Coronary artery (tissue), 2 donors: ENCODE data around the gene TCF21.
"Not testable (repeated sequence)": the region's sequence is repeated elsewhere in the genome, so short reads cannot be mapped to it uniquely, and the experiment has no call there.

Source experiments
- DNase-seq: peaks from one replicate; pipeline ENCODE4 v3.0.0-alpha.2; 2017; ENCODE audit warnings: low spot score
- H3K27ac ChIP-seq, 2 donors: fragments of 200-600 bp; sonication (generic); one replicate each; pipeline ENCODE4 v1.5.1; 2016 to 2019
- H3K4me3 ChIP-seq: fragments of 200-600 bp; sonication (generic); 2 replicates; pipeline ENCODE4 v1.5.1; 2016; ENCODE audit warnings: mild to moderate bottlenecking, moderate library complexity
- TF ChIP-seq, protein P1 (sequence below): fragments of 200-600 bp; sonication (generic); IDR thresholded peaks from one replicate; pipeline ENCODE4 v1.5.1; 2019; ENCODE audit warnings: antibody characterized with exemption

The TCF21 gene

DNA sequence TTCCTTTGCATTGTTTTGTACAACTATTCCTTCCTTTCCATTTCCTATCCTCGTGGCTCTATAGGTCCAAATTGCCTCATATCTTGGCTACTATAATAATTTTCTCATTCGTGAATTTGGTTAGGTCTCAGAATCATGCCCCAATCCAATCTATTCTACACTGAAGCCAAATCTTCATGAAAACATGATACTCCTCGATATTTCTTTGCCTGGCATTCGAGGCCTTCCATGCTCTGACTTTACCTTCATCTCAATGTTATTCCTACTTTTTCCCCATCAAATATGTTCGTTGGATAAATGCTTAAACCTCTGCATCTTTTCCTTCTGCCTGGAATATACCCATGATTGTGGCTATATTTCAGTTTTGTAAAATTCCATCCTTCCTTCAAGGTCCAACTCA lies 30.4 kb downstream of the TCF21 start:
- no peak overlapping the region for H3K27ac ChIP-seq

DNA sequence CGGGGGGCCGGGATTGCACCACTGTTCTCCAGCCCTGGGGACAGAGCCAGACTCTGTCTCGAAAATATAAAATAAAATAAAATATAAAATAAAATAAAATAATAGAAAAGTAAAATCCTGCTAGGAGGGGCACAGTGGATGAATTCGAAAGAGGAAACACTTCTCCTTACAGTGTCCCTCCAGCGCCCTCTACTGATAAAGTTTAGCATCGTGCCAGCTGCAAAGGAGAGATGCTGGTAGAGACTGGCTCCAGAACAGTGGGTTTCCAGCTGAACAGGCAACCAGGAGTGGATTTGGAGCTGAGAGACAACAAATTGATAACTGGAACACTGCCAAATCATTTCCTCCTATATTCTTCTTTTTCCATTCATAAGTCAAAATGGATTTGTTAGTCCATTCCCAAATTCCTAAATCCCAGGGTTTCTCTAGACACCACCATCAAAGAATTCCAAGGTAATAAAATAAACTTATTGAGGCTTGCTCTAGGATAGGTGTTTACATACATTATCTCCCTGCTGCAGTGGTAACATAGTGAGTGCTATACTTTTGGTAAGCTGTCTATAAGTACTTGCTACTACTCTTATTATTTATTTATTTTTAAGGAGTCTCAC lies 32.4 kb downstream of the TCF21 start:
- DNase-seq, result no peak
- TF ChIP-seq, protein P1, sequence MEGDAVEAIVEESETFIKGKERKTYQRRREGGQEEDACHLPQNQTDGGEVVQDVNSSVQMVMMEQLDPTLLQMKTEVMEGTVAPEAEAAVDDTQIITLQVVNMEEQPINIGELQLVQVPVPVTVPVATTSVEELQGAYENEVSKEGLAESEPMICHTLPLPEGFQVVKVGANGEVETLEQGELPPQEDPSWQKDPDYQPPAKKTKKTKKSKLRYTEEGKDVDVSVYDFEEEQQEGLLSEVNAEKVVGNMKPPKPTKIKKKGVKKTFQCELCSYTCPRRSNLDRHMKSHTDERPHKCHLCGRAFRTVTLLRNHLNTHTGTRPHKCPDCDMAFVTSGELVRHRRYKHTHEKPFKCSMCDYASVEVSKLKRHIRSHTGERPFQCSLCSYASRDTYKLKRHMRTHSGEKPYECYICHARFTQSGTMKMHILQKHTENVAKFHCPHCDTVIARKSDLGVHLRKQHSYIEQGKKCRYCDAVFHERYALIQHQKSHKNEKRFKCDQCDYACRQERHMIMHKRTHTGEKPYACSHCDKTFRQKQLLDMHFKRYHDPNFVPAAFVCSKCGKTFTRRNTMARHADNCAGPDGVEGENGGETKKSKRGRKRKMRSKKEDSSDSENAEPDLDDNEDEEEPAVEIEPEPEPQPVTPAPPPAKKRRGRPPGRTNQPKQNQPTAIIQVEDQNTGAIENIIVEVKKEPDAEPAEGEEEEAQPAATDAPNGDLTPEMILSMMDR, result peak; percentile 81
- peak overlapping the region; percentile 35 for H3K4me3 ChIP-seq
- H3K27ac ChIP-seq, result no peak overlapping the region

More for the DNA sequence above, 30.4 kb downstream of the TCF21 start:
- no peak overlapping the region for H3K4me3 ChIP-seq
- TF ChIP-seq, protein P1, result no peak
- DNase-seq, result no peak

DNA sequence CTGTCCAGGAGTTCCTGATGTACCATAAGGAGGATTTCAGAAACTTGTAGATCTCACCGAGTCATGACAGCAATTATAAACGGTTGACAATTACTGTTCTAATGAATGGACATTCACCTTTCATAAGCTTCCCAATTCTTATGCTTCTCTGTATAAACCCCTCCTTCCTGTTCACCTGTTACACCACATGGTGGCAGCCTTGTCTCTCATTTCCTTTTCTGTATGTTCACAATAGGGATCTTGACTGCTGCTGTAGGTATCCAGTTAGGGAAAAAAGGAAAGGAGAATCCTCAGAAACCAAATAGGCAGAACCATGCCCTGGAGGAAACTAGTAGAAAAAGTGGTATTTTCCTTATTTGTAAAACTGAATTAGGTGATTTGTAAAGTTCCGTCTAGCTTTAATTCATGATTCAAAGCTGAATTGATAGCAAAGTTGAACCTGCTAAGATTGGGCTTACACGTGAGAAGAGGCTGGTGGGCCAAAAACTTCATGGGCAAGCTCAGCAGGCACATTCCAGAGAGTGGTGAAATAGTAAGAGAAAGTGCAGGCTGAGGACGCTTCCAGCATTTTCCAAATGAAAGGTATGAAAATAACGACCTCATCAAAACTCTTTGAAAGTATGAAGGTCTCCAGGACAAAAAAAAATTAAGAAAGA lies 35.2 kb downstream of the TCF21 start:
- Histone ChIP-seq H3K27ac (no peak overlapping the region), H3K4me3 (no peak overlapping the region)
- TF ChIP-seq, protein P1, result peak; percentile 58
- no peak for DNase-seq

DNA sequence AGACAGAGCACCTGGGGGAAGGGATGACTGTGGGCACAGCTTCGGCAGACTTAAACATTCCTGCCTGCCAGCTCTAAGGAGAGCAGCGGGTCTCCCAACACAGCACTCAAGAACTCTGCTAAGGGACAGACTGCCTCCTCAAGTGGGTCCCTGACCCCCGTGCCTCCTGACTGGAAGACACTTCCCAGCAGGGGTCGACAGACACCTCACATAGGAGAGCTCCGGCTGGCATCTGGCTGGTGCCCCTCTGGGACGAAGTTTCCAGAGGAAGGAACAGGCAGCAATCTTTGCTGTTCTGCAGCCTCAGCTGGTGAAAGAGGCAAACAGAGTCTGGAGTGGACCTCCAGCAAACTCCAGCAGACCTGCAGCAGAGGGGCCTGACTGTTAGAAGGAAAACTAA lies 42.3 kb downstream of the TCF21 start:
- not testable (repeated sequence) for DNase-seq, H3K4me3 ChIP-seq, H3K27ac ChIP-seq

DNA sequence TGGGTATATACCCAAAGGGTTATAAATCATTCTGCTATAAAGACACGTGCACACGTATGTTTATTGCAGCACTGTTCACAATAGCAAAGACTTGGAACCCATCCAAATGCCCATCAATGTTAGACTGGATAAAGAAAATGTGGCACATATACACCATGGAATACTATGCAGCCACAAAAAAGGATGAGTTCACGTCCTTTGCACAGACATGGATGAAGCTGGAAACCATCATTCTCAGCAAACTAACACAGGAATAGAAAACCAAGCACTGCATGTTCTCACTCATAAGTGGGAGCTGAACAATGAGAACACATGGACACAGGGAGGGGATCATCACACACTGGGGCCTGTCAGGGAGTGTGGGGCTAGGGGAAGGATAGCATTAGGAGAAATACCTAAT lies 47.4 kb downstream of the TCF21 start:
- not testable (repeated sequence) for H3K27ac ChIP-seq, DNase-seq, H3K4me3 ChIP-seq

DNA sequence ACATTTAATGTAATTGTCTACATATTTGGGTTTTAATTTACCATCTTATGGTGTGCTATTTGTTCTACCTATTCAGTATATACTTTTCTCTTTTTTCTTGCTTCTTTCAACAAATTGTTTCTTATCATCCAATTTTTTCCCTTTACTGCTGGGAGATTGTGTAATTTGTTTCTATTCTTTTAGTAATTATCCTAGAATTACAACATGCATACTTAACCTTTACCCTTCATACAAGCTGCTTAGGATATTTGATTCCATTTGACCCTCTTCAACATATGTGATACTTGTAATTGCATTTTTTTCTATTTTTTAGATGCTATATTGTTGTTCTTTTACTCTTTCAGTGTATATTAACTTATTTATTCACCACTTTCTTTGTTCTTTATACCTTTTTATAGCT lies 49.0 kb downstream of the TCF21 start:
- TF ChIP-seq, protein P1, result no peak
- H3K27ac ChIP-seq, result no peak overlapping the region
- DNase-seq, result no peak
- no peak overlapping the region for H3K4me3 ChIP-seq

DNA sequence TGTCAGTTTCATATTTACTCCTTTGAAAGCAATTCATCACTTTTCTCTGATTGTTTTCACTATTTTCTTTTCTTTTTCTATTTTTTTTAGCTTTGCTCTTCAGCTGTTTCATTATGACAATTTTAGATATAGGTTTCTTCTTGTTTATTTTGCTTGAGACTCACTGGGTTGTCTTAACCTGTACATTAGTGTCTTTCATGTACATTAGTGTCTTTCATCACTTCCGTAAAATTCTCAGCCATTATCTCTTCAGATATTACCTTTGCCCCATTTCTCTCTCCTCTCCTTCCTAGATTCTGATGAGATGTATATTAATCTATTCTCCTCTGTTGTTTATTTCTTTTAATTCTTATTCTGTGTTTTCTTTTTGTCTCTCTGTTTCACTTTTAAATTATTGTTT lies 49.6 kb downstream of the TCF21 start:
- no peak overlapping the region for H3K27ac ChIP-seq
- TF ChIP-seq, protein P1, result no peak
- no peak for DNase-seq
- no peak overlapping the region for H3K4me3 ChIP-seq

DNA sequence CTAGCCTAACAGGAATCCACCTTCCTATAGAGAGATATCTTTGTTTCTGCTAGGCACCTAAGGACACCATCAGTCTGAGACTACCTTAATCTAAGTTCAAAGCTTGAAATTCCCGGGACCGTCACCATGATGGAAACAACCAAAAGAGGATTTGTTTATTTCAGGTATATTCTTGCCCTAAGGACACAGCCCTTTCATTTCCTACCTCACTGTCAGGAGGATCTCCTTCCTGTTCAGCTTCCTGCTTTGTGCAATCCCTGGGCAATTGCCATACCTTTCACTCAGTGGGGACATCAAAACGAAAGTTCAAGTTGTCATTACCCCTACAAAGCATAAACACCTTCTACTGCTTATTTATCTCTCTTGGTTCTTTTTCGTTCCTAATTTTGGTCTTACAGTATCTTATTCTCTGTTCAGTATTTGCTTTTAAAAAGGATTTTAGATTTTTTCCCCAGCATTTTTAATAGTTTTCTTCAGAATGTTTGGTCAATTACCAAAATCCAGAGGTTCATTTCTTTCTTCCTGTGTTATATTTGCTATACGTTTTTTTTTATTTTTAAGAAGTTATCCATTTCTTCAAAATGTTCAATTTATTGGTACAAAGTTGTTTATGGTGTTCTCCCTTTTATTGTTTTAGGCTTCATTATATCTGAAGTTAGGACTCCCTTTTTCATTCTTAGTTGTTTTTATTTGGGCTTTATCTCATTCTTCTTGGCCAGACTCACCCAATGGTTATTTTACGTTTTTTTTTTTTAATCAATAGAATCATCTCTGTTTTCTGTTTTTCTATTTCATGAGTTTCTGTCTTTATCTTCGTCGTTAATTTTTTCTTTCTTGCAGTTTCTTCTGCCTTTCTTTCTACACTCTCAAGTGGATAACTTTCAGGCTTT lies 51.1 kb downstream of the TCF21 start:
- no peak overlapping the region for H3K4me3 ChIP-seq
- no peak overlapping the region for H3K27ac ChIP-seq
- TF ChIP-seq, protein P1, result no peak
- DNase-seq, result no peak
